NCI-H460 (cell line): ENCODE results near the gene SSH2. TPM values are rescaled to one million over a fixed set of nuclear protein-coding genes. Genes with fewer than 3 reads are reported as not detected.

ENCODE experiments used
- DNase-seq: peaks from one replicate; pipeline ENCODE4 v3.0.0-alpha.2; 2016; ENCODE audit warnings: low read depth; ENCODE audit errors: extremely low read depth
- total RNA-seq: library from RNA; depleted of rRNA; stranded (reverse); fragments of >200 nt; shearing (Covaris generic); gene quantifications from 2 replicates; pipeline ENCODE4 v1.2.3, GENCODE V29; 2014

Gene SSH2
- total RNA-seq, 1 experiment from 2014 or later, result 7.6 TPM

DNA sequence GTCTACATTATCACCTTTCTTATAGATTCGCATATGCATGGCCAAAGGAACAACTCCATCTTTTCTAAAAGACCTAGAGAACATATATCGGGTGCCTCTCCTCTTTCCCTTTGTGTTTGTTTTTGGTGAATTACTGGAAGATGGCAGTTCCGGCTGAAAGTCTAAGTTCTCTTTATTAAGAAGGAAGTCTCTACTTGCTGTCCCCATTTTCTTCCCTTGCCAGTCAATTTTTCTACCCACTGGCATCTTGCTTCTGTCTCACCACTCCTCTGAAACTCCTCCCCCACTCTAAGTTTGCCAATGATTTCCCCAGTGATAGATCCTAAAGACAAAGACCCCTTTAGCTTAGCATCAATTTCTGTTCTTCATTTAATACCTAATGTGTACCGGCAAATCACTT is 213.5 kb downstream of the SSH2 start:
- no peak for DNase-seq

DNA sequence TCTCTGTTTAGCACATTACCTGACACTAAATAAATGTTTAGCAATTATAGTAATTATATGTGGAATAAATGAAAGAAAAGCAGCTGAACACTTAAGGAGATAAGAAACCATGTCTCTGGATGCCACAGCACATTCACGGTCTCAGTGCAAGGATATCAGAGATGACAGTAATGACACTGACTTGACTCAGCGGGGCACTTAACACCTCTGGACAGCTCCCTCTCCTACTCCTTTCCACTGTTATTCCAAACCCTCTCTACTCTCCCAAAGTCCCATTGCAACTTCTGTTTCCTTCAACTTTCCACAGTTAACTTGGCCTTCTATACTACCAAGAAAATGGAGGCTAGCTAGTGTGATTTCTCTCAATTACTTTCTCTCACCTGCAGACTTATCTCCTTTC is 214.3 kb downstream of the SSH2 start:
- no peak for DNase-seq

GRCh38 chr17:29714146-29714545 is 215.9 kb downstream of the SSH2 start:
- DNase-seq, result no peak

DNA sequence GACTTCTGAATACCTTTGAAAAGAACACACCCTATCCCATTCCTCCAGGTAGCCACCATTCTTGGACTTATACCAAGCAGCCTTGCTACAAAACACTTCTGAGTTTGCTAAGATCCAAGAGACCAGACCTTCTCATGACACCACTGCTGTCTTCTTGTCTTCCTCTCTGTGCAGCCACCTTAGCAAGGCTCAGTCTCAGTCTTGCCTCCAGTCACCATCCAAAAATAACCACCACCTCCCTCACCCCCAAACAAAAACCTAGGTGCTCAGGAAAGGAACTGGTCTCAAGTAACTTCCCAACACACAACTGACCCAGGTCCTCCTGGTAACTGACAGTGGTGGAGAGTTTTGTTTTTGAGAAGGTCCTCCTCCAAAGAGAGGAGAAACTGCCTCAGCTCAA is 216.4 kb downstream of the SSH2 start:
- DNase-seq, result no peak

DNA sequence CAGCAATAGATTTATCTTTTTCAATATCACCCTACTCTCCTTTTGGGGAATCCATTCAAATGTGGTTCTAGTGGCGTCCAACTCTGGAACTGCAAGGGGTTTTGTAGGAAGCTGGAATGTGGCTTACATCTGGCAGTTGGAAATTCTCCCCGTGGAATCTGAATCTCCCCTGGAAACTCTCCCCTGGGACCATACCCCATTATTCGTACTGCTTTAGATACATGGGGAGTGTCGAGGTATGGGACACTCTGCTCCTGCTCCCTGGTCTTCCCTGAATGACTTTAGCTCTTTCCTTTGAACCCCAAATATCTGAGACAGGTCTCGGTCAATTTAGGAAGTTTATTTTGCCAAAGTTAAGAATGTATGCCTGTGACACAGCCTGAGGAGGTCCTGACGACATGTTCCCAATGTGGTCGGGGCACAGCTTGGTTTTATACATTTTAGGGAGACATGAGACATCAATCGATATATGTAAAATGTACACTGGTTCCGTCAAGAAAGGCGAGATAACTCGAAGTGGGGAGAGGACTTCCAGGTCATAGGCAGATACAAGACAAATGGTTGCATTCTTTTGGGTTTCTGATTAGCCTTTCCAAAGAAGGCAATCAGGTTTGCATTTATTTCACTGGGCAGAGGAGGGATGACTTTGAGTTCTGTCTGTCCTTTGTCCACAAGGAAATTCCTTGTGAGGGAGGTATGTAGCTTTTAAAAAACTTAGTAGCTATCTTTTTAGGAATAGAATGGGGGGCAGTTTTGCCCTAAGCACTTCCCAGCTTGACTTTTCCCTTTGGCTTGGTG is 218.2 kb downstream of the SSH2 start:
- DNase-seq, result no peak

GRCh38 chr17:29710891-29711418 is 219.1 kb downstream of the SSH2 start:
- DNase-seq, result no peak

- DNase-seq, result no peak
These were observed 219.5 kb downstream of the SSH2 start for GRCh38 chr17:29710520-29710884.

- DNase-seq, result no peak
These were observed 220.0 kb downstream of the SSH2 start for GRCh38 chr17:29709866-29710519.

GRCh38 chr17:29707212-29707571 is 222.8 kb downstream of the SSH2 start:
- DNase-seq, result no peak

DNA sequence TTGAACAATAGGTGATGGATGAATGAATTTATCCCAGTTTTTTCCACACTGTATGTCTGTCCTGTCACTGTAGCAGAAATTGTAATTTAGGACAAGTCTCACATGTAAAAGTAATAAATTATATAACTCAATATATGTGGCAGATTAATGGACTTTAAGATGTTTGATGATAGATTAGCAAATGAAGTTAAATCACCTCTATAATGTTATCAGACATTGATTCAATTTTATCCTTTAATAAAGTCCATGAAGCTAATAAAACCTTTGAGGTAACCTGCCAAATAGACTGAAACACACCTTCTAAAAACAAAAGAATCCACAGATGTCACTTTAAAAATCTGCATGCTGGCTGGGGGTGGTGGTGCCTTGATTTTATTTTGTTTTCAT is 224.0 kb downstream of the SSH2 start:
- DNase-seq, result no peak

GRCh38 chr17:29705386-29705785 is 224.6 kb downstream of the SSH2 start:
- DNase-seq, result no peak

DNA sequence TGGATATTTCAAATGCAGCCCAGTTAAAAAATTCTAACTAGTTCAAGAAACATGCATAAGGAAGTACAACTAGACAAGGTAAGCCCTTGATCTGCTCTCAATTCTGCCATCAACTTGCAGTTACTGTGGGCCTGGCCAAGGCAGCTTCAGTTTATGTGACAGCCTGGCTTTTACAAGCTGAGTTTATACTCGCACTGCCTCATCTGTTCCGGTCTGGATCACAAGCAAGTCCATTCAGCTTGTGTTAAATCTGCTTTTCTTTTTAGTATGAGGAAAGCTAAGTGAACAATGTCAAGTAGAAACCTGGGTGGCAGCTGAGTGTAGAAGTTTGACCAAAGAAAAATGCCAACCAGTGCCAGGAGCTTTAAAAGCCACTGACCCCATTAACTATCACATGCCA is 230.7 kb downstream of the SSH2 start:
- no peak for DNase-seq

GRCh38 chr17:29698837-29699236 is 231.2 kb downstream of the SSH2 start:
- no peak for DNase-seq

GRCh38 chr17:29698019-29698777 is 231.8 kb downstream of the SSH2 start:
- no peak for DNase-seq

GRCh38 chr17:29697371-29697770 is 232.7 kb downstream of the SSH2 start:
- no peak for DNase-seq

DNA sequence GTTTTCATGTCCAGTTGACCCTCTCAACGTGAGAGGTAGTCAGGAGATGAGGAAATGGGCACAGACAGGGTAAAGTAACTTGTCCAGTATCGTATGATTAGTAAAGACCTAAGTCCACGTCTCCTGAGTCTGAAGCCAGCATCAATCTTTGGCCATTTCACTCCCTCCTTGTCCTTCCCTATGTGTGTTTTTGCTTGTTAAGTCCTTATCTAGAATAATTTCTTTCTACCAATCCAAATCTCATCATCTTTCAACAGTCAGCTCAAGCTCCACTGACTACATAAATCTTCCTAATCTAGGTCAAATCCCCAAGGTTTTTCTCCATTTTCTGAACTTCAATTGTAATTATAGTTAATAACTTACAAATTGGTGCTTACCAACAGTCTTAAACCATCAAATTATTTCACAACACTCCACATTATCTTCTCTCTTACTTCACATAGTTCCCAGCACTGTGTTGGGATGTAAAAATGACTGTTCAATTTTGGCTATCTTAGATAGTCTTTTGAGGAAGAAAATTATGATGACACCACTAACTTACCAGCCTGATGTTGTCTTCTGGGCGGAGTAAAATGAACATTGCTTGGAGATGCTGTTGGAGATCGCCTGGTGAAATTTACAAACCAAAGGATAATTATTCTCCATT is 235.0 kb downstream of the SSH2 start:
- DNase-seq, result no peak

DNA sequence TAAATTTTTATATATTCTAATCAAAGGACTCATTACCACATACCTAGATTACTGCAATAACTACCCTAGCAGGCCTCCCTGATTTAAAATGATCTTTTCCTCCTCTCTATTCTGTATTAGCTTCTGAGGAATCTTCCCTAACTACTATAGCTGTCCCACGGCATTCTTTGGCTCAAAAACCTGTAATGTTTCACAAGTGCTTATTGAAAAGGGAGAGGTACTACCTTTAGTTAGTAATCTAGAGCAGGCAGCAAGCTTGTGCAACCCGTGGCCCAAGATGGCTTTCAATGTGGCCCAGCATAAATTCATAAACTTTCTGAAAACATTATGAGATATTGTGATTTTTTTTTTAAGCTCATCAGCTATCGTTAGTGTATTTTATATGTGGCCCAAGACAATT is 236.3 kb downstream of the SSH2 start:
- no peak for DNase-seq

GRCh38 chr17:29687596-29687995 is 242.4 kb downstream of the SSH2 start:
- DNase-seq, result no peak

- no peak for DNase-seq
These were observed 242.9 kb downstream of the SSH2 start for GRCh38 chr17:29686993-29687590.

DNA sequence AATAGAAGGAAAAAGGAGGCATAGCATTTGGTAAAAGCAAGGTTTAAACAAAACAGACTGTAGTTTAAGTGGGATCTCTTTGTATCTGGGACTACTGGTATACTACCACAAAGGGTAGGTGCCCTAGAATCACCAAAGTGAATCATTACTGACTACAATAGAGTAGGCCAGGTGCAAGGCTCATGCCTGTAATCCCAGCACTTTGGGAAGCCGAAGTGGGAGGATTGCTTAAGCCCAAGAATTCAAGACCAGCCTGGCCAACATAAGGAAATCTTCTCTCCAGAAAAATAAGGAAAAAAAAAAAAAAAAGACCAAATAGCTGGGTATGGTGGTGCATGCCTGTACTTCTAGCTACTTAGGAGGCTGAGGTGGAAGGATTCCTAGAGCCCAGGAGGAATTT is 246.5 kb downstream of the SSH2 start:
- no peak for DNase-seq

GRCh38 chr17:29682987-29683386 is 247.0 kb downstream of the SSH2 start:
- DNase-seq, result no peak
